AML-193 (cell line): ENCODE results near the gene JAK2.
"Not testable (repeated sequence)": the region's sequence is repeated elsewhere in the genome, so short reads cannot be mapped to it uniquely, and the experiment has no call there.

Source experiments
- DNase-seq, 2 experiments: peaks; one replicate each; lab custom pipeline; 2025; lab: John Stamatoyannopoulos, UW

The JAK2 gene

GRCh38 chr9:4980086-4980727 is 4.9 kb upstream of the JAK2 start:
- no peak for DNase-seq

GRCh38 chr9:4982721-4983482 is 2.2 kb upstream of the JAK2 start:
- DNase-seq: peak in 1 of 2 experiments; percentile 29

GRCh38 chr9:4983601-4984165 is 1.4 kb upstream of the JAK2 start:
- DNase-seq: peak; percentile 17 to 18

- DNase-seq: peak in 1 of 2 experiments; percentile 46
These were observed 876 bp upstream of the JAK2 start for GRCh38 chr9:4984171-4984620.

GRCh38 chr9:4985386-4986266 is 554 bp downstream of the JAK2 start:
- peak; percentile 38 to 50 for DNase-seq

- DNase-seq: peak in 1 of 2 experiments; percentile 52
These were observed 1.2 kb downstream of the JAK2 start for GRCh38 chr9:4986296-4986695.

- DNase-seq: no peak
These were observed 1.7 kb downstream of the JAK2 start for GRCh38 chr9:4986783-4987182.

GRCh38 chr9:4987961-4988421 is 2.9 kb downstream of the JAK2 start:
- peak; percentile 69 to 74 for DNase-seq

- no peak for DNase-seq
These were observed 7.8 kb downstream of the JAK2 start for GRCh38 chr9:4992872-4993271.

GRCh38 chr9:4994166-4994890 is 9.3 kb downstream of the JAK2 start:
- no peak for DNase-seq

- no peak for DNase-seq
These were observed 12.1 kb downstream of the JAK2 start for GRCh38 chr9:4997196-4997595.

GRCh38 chr9:4997631-4998030 is 12.6 kb downstream of the JAK2 start:
- no peak for DNase-seq

- no peak for DNase-seq
These were observed 17.7 kb downstream of the JAK2 start for GRCh38 chr9:5002811-5003210.

GRCh38 chr9:5004481-5004880 is 19.4 kb downstream of the JAK2 start:
- DNase-seq: no peak

GRCh38 chr9:5008202-5008601 is 23.1 kb downstream of the JAK2 start:
- DNase-seq: no peak

- no peak for DNase-seq
These were observed 28.3 kb downstream of the JAK2 start for GRCh38 chr9:5013374-5013773.

GRCh38 chr9:5015934-5016333 is 30.9 kb downstream of the JAK2 start:
- no peak for DNase-seq

- DNase-seq: no peak
These were observed 40.3 kb downstream of the JAK2 start for GRCh38 chr9:5025416-5025815.

- DNase-seq: not testable (repeated sequence)
These were observed 46.9 kb downstream of the JAK2 start for GRCh38 chr9:5031941-5032340.

- no peak for DNase-seq
These were observed 55.8 kb downstream of the JAK2 start for GRCh38 chr9:5040730-5041389.
